ENCODE results near the gene YEATS2. TPM values are rescaled to one million over a fixed set of nuclear protein-coding genes. Genes with fewer than 3 reads are reported as not detected.

YEATS2 gene
- polyA plus RNA-seq, 3 donors: 4.2 to 33.0 (median 5.0) TPM

DNA sequence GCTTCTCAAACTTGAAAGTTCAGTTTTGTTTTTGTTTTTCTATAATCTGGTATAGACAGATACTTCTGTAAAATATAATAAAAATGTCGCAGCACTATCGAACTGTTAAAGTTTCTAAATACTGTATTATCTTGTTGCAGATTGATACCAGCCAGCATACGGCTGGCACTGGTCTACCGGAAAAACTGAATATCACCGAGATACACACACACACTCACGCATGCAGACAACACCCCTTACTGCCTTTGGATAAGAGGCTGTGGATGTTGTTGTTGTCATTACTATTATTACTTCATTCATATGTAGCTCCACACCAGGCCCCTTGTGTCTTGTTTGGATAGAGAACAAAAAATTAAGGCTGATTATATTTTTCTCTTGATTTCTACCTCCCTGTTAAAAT, 95.4 kb downstream of the YEATS2 start:
- DNase-seq: no peak
- Histone ChIP-seq H2AFZ (ENCODE audit: insufficient read depth, low read depth, low read length, poor library complexity, severe bottlenecking) (no peak overlapping the region), H3K4me1 (ENCODE audit: control insufficient read depth in 1 of 2, insufficient read depth in 2 of 2, low read length in 2 of 2) (no peaks in the 10 kb centered on the region), H4K20me1 (ENCODE audit: insufficient read depth, low read length) (peaks cover 4% of the 10 kb centered on the region), H3K36me3 (replicated peaks in 1 of 2; ENCODE audit: control insufficient read depth in 1 of 2, insufficient read depth in 2 of 2, low read length in 2 of 2) (peaks cover 62 to 81% of the 10 kb centered on the region in 2 donors), H3K9ac (ENCODE audit: insufficient read depth, low read length, poor library complexity, severe bottlenecking) (no peak overlapping the region), H3K79me2 (ENCODE audit: insufficient read depth, low read length) (no peaks in the 10 kb centered on the region), H3K27me3 (ENCODE audit: control insufficient read depth in 2 of 2, insufficient read depth in 2 of 2, low read length in 2 of 2) (no peaks in the 10 kb centered on the region), H3K4me3 (replicated peaks in 1 of 3; ENCODE audit: low read depth in 2 of 3, low read length in 3 of 3) (no peak overlapping the region), H3K27ac (ENCODE audit: low read depth in 1 of 2, low read length in 2 of 2) (no peak overlapping the region), H3K4me2 (replicated peaks; ENCODE audit: extremely low read depth, low read length, poor library complexity, severe bottlenecking) (no peak overlapping the region), H3K9me3 (replicated peaks in 1 of 2; ENCODE audit: control insufficient read depth in 1 of 2, insufficient read depth in 1 of 2, low read length in 2 of 2) (no peaks in the 10 kb centered on the region)
- Mint-ChIP-seq H3K27ac (peak overlapping the region in 1 of 7 donors; percentile 21), H3K4me1 (no peaks in the 10 kb centered on the region), H3K27me3 (ENCODE audit: low read depth in 3 of 3) (no peaks in the 10 kb centered on the region), H3K4me3 (no peak overlapping the region), H3K9me3 (no peaks in the 10 kb centered on the region), H3K36me3 (peaks cover 68 to 90% of the 10 kb centered on the region in 2 donors)
- WGBS (ENCODE audit: insufficient coverage): no CpG with 5 or more reads among the region's 6 CpGs
- TF ChIP-seq, protein P1, sequence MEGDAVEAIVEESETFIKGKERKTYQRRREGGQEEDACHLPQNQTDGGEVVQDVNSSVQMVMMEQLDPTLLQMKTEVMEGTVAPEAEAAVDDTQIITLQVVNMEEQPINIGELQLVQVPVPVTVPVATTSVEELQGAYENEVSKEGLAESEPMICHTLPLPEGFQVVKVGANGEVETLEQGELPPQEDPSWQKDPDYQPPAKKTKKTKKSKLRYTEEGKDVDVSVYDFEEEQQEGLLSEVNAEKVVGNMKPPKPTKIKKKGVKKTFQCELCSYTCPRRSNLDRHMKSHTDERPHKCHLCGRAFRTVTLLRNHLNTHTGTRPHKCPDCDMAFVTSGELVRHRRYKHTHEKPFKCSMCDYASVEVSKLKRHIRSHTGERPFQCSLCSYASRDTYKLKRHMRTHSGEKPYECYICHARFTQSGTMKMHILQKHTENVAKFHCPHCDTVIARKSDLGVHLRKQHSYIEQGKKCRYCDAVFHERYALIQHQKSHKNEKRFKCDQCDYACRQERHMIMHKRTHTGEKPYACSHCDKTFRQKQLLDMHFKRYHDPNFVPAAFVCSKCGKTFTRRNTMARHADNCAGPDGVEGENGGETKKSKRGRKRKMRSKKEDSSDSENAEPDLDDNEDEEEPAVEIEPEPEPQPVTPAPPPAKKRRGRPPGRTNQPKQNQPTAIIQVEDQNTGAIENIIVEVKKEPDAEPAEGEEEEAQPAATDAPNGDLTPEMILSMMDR (IDR thresholded peaks at IDR 0.05): no peak
- intact Hi-C loops (cut with micrococcal nuclease): no loop called here

DNA sequence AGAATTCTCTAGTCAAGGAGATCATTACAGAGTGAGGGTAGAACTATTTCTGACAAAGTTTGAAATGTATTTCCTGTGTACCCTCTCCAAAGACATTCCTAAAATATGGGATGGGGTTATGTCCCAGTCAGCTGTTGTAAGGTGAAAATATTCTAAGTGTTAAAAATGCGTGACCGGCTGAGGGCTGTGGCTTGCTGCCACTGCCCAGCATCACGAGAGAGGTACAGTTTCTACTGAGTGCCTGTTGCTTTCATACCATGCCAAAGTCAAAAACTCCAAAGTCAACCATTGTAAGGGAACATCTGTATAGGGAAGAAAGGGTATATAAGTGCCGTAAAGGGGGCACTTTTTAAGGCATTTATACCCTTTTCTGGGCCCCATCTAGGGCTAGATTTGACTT, 96.9 kb downstream of the YEATS2 start:
- peaks cover 70 to 90% of the 10 kb centered on the region in 2 donors for H3K36me3 Mint-ChIP-seq
- 100% methylated on average over 2 of the region's 4 CpGs for WGBS (ENCODE audit: insufficient coverage)

More for the DNA sequence above, 96.9 kb downstream of the YEATS2 start:
- no peak overlapping the region for H3K4me3 ChIP-seq (replicated peaks in 1 of 3; ENCODE audit: low read depth in 2 of 3, low read length in 3 of 3)
- H2AFZ ChIP-seq (ENCODE audit: insufficient read depth, low read depth, low read length, poor library complexity, severe bottlenecking): no peak overlapping the region
- Mint-ChIP-seq H3K27ac (no peak overlapping the region), H3K4me3 (no peak overlapping the region), H3K9me3 (no peaks in the 10 kb centered on the region), H3K27me3 (ENCODE audit: low read depth in 3 of 3) (no peaks in the 10 kb centered on the region), H3K4me1 (no peaks in the 10 kb centered on the region)
- no peaks in the 10 kb centered on the region for H3K79me2 ChIP-seq (ENCODE audit: insufficient read depth, low read length)
- no peaks in the 10 kb centered on the region for H3K9me3 ChIP-seq (replicated peaks in 1 of 2; ENCODE audit: control insufficient read depth in 1 of 2, insufficient read depth in 1 of 2, low read length in 2 of 2)
- no peaks in the 10 kb centered on the region for H3K4me1 ChIP-seq (ENCODE audit: control insufficient read depth in 1 of 2, insufficient read depth in 2 of 2, low read length in 2 of 2)
- TF ChIP-seq, protein P1 (IDR thresholded peaks at IDR 0.05): no peak
- no peaks in the 10 kb centered on the region for H3K27me3 ChIP-seq (ENCODE audit: control insufficient read depth in 2 of 2, insufficient read depth in 2 of 2, low read length in 2 of 2)
- H3K4me2 ChIP-seq (replicated peaks; ENCODE audit: extremely low read depth, low read length, poor library complexity, severe bottlenecking): no peak overlapping the region
- H3K9ac ChIP-seq (ENCODE audit: insufficient read depth, low read length, poor library complexity, severe bottlenecking): no peak overlapping the region
- no peak overlapping the region for H3K27ac ChIP-seq (ENCODE audit: low read depth in 1 of 2, low read length in 2 of 2)
- peaks cover 4% of the 10 kb centered on the region for H4K20me1 ChIP-seq (ENCODE audit: insufficient read depth, low read length)
- peaks cover 70 to 82% of the 10 kb centered on the region in 2 donors for H3K36me3 ChIP-seq (replicated peaks in 1 of 2; ENCODE audit: control insufficient read depth in 1 of 2, insufficient read depth in 2 of 2, low read length in 2 of 2)
- intact Hi-C loops (cut with micrococcal nuclease): no loop called here
- no peak for DNase-seq
